NCI-H524 treated with DMSO at 0.1 percent for 48 hours (cell line): ENCODE results near the gene RNU1-4.
"Not testable (repeated sequence)": the region's sequence is repeated elsewhere in the genome, so short reads cannot be mapped to it uniquely, and the experiment has no call there.

Source experiments
- DNase-seq: peaks from one replicate; lab custom pipeline; 2025; lab: John Stamatoyannopoulos, UW

The RNU1-4 gene

GRCh38 chr1:16728243-16728949 lies 11.9 kb upstream of the RNU1-4 start:
- DNase-seq: not testable (repeated sequence)

DNA sequence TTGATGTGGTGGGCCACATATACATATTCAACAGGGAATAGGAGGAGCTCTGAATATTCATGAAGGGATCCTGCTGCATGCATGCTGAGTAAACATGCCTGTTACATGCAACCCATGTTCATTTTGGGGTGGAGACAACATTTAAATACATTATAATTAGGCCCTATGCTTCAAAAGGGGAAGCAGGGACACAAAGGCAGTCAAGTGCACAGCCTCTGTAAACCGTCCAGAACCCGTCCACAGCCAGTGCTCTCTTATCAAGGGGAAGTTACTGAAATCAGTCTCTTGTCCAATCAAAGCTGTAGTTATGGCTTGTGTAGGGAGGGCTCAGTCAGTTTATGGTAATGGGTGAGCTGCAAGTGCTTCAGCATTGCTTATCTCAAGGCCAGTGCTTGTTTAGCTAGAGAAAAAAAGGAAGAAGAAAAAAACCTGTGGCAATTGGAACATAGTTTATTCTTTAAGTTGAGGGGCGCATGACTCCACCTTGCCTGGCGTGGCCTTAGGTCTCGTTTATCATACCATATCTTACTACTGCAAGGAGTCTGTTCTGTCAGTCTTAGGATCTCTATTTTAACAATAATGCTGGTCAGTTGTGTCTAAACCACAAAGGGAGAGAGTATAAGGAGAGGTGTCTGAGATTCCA lies 7.9 kb upstream of the RNU1-4 start:
- not testable (repeated sequence) for DNase-seq

GRCh38 chr1:16741230-16741629 lies 914 bp downstream of the RNU1-4 start:
- DNase-seq: not testable (repeated sequence)

- DNase-seq: not testable (repeated sequence)
These were observed 7.3 kb downstream of the RNU1-4 start for GRCh38 chr1:16747660-16748059.

GRCh38 chr1:16748710-16749109 lies 8.4 kb downstream of the RNU1-4 start:
- DNase-seq: not testable (repeated sequence)

DNA sequence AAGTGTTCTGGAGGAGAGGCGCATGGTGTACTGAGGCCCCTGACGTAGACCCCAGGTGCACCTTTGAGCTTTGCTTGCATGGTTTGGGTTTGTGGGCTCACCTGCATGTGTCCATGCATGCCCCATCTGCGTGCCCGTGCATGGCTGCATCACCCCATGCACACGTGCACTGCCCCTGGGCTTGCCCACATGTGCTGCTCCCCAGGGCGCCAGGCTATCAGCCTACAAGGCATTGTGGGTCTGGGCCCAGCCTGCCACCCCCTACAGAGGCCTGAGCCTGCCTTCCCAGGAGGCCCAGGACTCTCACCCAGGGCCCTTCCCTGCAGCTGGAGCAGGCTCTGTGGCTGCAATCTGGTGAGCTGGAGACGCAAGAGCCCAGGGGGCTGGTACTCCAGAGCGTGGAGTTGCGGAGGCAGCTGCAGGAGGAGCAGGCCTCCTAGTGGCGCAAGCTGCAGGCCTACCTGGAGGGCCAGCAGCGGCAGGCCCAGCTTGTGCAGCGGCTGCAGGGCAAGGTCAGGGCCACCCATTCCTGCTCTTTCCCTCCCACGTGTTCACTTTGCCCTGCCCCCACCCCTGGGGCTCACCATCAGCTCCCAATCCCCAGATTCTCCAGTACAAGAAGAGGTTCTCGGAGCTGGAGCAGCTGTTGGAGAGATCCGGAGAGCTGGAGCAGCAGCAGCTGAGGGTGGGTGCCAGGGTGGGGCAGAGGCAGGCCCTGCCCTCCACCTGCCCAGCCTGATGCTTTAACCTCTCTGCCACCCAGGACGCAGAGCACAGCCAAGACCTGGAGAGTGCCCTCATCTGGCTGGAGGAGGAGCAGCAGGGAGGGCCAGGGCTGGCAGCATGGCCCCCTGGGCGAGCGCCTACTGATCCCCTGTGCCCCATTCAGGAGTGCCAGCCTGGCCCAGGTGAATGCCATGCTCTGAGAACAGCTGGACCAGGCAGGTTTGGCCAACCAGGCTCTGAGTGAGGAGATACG lies 9.9 kb downstream of the RNU1-4 start:
- not testable (repeated sequence) for DNase-seq

DNA sequence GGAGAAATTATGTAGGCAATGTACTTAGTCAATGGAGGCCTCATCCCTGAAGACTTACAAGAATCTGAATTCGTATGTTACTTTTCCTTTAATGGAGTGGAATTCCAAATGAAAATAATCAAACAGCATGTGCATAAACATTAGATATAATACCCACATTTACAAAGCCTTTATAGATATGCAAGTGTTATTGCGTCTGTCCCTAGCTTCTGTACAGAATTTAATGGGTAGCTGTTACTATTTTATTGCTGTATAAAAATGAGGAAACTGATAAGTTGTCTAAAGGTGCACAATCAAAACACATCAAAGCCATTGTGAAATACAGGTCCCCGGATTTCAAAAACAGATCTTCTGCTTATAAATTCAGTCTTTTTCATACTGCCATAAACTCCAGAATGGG lies 12.5 kb downstream of the RNU1-4 start:
- DNase-seq: not testable (repeated sequence)

- not testable (repeated sequence) for DNase-seq
These were observed 15.1 kb downstream of the RNU1-4 start for GRCh38 chr1:16755385-16755784.

DNA sequence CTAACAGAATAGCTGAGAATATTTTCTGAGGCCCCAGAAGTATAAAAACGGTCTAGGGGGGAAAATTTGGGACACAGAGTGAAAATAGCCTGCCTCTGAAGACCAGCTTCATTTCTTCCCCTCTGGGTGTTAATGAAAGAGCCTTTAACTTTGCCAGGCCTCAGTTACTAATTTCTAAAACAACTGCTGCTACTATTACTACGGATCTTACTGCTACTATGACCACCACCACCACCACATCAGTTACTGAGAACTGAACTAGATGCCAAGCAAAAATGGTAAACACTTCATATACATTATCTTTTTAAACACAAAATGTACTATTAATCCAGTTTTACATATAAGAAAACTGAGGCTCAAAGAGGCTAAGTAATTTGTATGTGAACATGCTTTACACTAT lies 15.6 kb downstream of the RNU1-4 start:
- not testable (repeated sequence) for DNase-seq

DNA sequence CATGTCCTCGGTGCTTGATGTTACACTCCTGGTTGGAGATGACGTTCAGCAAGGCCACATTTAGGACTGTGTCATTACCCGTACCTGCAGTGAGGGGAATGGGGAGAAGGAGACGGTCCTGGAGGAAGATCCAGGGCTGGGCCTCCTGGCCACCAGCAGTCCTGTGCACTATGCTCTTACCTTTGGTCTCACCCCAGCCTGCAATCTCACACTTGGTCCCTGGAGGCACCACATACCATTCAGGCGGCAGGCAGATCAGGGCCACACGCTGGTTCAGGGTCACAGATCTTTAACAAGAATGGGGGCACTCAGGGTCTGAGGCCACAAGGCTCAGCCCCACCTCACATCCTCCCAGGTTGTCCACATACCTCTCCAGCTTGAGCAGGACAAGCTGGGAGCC lies 17.3 kb downstream of the RNU1-4 start:
- not testable (repeated sequence) for DNase-seq

- DNase-seq: not testable (repeated sequence)
These were observed 17.7 kb downstream of the RNU1-4 start for GRCh38 chr1:16758060-16758459.

DNA sequence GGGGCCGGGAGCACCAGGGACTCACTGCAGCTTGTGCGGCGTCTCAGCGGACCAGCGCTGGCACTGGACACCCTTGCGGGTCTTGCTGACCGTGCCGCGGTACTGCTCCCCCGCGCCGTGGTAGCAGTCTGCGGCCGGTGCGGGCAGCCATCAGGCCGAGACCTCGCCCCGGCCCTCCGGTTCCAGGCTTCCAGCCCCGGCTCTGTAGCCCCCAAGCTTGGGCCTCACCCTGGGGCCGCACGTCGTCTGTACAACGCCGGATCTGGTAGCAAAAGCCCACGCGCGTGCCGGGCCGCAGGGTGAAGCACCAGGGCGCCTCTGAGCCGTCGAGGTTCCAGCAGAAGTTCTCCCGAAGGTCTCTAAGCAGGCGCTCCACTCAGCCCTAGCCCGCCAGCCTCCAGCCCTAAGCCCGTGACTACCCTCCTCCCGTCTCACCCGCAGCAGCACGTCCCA lies 18.8 kb downstream of the RNU1-4 start:
- not testable (repeated sequence) for DNase-seq

- DNase-seq: not testable (repeated sequence)
These were observed 19.5 kb downstream of the RNU1-4 start for GRCh38 chr1:16759650-16760455.

DNA sequence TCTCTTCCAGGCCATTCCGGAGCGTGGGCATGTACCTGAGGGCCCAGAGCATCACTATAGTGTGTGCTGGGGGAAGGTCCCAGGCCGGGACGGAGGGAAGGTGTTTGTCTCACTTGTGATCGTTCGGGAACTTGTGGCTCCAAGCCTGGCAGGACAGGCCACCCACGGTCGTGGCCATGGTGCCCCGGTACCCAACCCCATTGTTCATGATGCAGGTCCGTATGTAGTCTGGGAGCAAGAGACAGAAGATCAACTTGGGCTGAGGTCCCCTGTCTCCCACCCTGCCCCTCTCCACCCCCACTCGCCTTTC lies 20.1 kb downstream of the RNU1-4 start:
- DNase-seq: not testable (repeated sequence)

DNA sequence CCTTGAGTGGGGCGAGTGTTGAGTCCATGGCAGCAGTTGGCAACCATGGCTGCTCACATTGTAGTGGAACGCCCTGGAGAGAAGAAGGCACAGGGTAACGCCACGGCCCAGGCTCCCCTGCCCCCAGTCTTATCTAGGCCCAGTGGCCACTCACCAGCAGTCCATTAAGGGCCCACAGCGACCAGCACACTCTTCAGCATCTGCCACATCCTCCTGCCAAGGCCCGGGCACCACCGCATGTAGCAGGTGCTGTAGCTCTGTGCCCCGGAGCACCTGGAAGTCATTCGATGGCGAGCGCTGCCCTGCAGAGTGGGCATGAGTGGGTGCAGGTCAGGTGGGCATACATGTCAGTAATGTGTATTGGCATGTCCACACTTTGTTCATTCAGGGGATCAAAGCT lies 20.5 kb downstream of the RNU1-4 start:
- not testable (repeated sequence) for DNase-seq

DNA sequence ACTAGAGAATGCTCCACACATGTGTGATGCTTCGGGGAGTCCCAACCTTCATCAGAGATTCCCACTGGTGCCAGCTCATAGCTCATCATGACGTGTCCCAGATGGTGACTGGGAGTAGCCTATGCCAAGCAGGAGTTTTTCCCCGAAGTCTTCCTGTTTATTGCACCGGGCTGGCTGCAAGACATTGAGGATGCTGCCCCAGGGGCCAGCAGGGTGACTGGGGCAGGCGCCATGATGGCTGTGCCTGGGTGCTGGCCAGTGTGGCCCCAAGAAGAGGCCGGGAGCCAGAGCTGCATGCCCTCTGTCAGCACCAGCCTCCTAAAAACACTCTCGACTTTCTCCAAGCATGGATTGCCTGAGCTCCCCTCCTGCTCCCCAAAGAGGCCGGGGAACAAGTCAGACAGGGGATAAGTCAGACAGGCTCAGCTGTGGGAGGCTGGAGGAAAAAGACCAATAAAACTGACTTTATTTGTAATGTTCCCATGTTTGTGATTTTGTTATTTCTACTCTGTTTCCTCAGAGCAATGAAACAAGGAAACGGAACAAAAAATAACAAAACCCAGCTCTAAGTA lies 24.0 kb downstream of the RNU1-4 start:
- DNase-seq: not testable (repeated sequence)

GRCh38 chr1:16764820-16765655 lies 24.7 kb downstream of the RNU1-4 start:
- not testable (repeated sequence) for DNase-seq

GRCh38 chr1:16765731-16766605 lies 25.7 kb downstream of the RNU1-4 start:
- DNase-seq: not testable (repeated sequence)

GRCh38 chr1:16766689-16767256 lies 26.5 kb downstream of the RNU1-4 start:
- DNase-seq: not testable (repeated sequence)
